Nephron (organoid): ENCODE results near the gene KAZALD1.
A peak's percentile ranks its signal among the peaks of the same experiment; 100 is the strongest.

Experiments used
- H3K27ac Mint-ChIP-seq, 3 experiments: 2 replicates each; pipeline ENCODE4 v1.8.0; 2020; ENCODE audit warnings: mixed read lengths in 3 of 3, mild to moderate bottlenecking in 2 of 3, moderate library complexity in 1 of 3
- H3K27me3 Mint-ChIP-seq: 2 replicates; pipeline ENCODE4 v1.8.0; 2021; ENCODE audit warnings: low read depth, mild to moderate bottlenecking, moderate library complexity, mixed read lengths
- H3K36me3 Mint-ChIP-seq: 2 replicates; pipeline ENCODE4 v1.8.0; 2020; ENCODE audit warnings: low read depth, mixed read lengths
- H3K4me1 Mint-ChIP-seq: 2 replicates; pipeline ENCODE4 v1.8.0; 2020; ENCODE audit warnings: mixed read lengths
- H3K4me3 Mint-ChIP-seq, 3 experiments: 2 replicates each; pipeline ENCODE4 v1.8.0; 2020; ENCODE audit warnings: mild to moderate bottlenecking in 3 of 3, mixed read lengths in 3 of 3, moderate library complexity in 2 of 3
- H3K9me3 Mint-ChIP-seq: 2 replicates; pipeline ENCODE4 v1.8.0; 2020; ENCODE audit warnings: mixed read lengths
- TF ChIP-seq, protein P1 (sequence below), 3 experiments: fragments of 200-600 bp; sonication (generic); IDR thresholded peaks; one replicate each; pipeline ENCODE4 v1.5.0; 2021; ENCODE audit warnings: antibody characterized with exemption in 3 of 3; ENCODE audit not compliant: unreplicated experiment in 3 of 3

KAZALD1 gene

DNA sequence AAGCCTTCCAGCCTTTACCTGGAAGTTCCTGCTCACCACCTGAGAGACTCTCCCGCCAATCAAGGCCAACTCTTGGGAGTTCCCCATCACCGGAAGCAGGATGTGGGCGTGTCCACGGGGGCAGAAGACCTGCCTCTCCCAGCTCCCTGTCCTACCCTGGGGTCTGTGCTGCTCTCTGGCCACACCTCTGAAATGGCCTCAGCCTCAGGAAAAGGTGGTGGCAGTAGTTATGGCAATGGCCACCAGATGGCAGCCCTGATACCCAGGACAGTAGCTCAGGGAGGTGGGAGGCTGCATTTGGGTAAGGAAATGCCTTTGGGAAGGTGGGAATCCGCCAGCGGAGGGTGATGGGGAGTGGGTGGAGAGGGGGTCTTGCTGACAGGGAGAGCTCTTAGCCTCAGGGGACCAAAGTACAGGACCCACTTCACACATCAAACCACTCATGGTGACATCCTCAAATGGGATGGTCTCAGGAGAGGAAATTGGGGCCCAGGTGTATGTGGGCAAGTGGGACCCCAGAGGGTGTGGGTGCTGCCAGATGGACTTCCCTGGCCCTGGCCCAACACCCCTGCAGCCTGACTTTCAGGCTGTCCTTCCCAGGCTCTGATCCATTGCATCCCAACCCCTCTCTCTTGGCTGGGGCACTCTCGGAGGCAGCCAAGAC is 33.9 kb downstream of the KAZALD1 start:
- TF ChIP-seq, protein P1, sequence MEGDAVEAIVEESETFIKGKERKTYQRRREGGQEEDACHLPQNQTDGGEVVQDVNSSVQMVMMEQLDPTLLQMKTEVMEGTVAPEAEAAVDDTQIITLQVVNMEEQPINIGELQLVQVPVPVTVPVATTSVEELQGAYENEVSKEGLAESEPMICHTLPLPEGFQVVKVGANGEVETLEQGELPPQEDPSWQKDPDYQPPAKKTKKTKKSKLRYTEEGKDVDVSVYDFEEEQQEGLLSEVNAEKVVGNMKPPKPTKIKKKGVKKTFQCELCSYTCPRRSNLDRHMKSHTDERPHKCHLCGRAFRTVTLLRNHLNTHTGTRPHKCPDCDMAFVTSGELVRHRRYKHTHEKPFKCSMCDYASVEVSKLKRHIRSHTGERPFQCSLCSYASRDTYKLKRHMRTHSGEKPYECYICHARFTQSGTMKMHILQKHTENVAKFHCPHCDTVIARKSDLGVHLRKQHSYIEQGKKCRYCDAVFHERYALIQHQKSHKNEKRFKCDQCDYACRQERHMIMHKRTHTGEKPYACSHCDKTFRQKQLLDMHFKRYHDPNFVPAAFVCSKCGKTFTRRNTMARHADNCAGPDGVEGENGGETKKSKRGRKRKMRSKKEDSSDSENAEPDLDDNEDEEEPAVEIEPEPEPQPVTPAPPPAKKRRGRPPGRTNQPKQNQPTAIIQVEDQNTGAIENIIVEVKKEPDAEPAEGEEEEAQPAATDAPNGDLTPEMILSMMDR (IDR thresholded peaks at IDR 0.05; ENCODE audit: unreplicated experiment in 3 of 3) = peak; percentile 70 to 79 (median 76)
- Mint-ChIP-seq H3K27ac (no peak overlapping the region), H3K36me3 (no peaks in the 10 kb centered on the region), H3K27me3 (peaks cover 71% of the 10 kb centered on the region), H3K9me3 (peaks cover 6% of the 10 kb centered on the region), H3K4me3 (no peak overlapping the region), H3K4me1 (peaks cover 35% of the 10 kb centered on the region)

- H3K4me1 Mint-ChIP-seq = peaks cover 35% of the 10 kb centered on the region
- no peaks in the 10 kb centered on the region for H3K36me3 Mint-ChIP-seq
- peaks cover 67% of the 10 kb centered on the region for H3K27me3 Mint-ChIP-seq
- no peak overlapping the region for H3K4me3 Mint-ChIP-seq
- H3K9me3 Mint-ChIP-seq = peaks cover 6% of the 10 kb centered on the region
- TF ChIP-seq, protein P1 (IDR thresholded peaks at IDR 0.05; ENCODE audit: unreplicated experiment in 3 of 3) = no peak
- H3K27ac Mint-ChIP-seq = no peak overlapping the region
Observed at GRCh38 chr10:101096378-101096777, 34.6 kb downstream of the KAZALD1 start.

DNA sequence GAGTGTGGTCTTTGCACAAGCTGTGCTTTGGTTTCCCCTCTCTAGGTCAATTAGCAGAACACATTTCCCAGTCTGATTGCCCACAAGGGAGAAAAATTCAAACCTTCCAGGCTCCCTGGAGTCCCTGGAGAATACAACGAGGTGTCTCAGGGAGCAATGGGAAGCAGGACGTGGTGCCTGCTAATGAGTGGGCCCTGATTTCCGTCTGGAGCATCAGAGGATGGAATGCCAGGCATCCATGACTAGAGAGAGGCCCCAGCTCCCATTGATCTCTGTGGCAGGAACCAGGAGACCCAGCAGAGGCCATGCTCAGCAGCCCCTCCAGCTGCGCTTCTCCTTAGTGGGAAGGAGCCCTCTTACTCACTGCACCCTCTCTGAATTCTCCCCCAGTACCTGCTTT is 36.1 kb downstream of the KAZALD1 start:
- H3K9me3 Mint-ChIP-seq = peaks cover 6% of the 10 kb centered on the region
- peaks cover 22% of the 10 kb centered on the region for H3K4me1 Mint-ChIP-seq
- TF ChIP-seq, protein P1 (IDR thresholded peaks at IDR 0.05; ENCODE audit: unreplicated experiment in 3 of 3) = no peak
- H3K36me3 Mint-ChIP-seq = no peaks in the 10 kb centered on the region
- no peak overlapping the region for H3K27ac Mint-ChIP-seq
- H3K27me3 Mint-ChIP-seq = peaks cover 68% of the 10 kb centered on the region
- H3K4me3 Mint-ChIP-seq = no peak overlapping the region

DNA sequence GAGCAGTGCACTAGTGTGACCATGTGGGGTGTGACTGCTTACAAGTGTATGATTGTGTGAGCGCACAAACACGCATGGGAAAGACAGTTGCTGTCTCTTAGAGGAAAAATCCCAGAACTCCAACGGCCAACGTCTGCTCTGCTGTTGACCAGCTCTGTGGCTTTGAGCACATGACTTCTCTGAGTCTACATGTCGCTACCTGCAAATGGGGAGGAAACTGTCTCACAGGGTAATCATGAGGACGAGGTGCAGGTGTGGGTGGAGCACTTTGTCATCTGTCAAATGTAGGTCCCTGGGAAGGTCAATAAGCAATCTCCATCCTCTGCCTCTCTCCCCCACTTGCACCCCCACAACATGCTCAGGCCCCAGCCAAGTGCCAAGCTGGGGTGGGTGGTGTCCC is 38.1 kb downstream of the KAZALD1 start:
- TF ChIP-seq, protein P1 (IDR thresholded peaks at IDR 0.05; ENCODE audit: unreplicated experiment in 3 of 3) = no peak
- H3K9me3 Mint-ChIP-seq = peaks cover 6% of the 10 kb centered on the region
- H3K4me1 Mint-ChIP-seq = peaks cover 8% of the 10 kb centered on the region
- H3K4me3 Mint-ChIP-seq = no peak overlapping the region
- H3K27ac Mint-ChIP-seq = no peak overlapping the region
- peaks cover 81% of the 10 kb centered on the region for H3K27me3 Mint-ChIP-seq
- no peaks in the 10 kb centered on the region for H3K36me3 Mint-ChIP-seq

GRCh38 chr10:101101372-101101881 is 39.6 kb downstream of the KAZALD1 start:
- no peaks in the 10 kb centered on the region for H3K36me3 Mint-ChIP-seq
- TF ChIP-seq, protein P1 (IDR thresholded peaks at IDR 0.05; ENCODE audit: unreplicated experiment in 3 of 3) = no peak
- no peak overlapping the region for H3K27ac Mint-ChIP-seq
- no peak overlapping the region for H3K4me3 Mint-ChIP-seq
- H3K9me3 Mint-ChIP-seq = peaks cover 6% of the 10 kb centered on the region
- no peaks in the 10 kb centered on the region for H3K4me1 Mint-ChIP-seq
- peaks cover 73% of the 10 kb centered on the region for H3K27me3 Mint-ChIP-seq

GRCh38 chr10:101103430-101103829 is 41.6 kb downstream of the KAZALD1 start:
- H3K4me3 Mint-ChIP-seq = no peak overlapping the region
- no peaks in the 10 kb centered on the region for H3K4me1 Mint-ChIP-seq
- TF ChIP-seq, protein P1 (IDR thresholded peaks at IDR 0.05; ENCODE audit: unreplicated experiment in 3 of 3) = no peak
- peaks cover 65% of the 10 kb centered on the region for H3K27me3 Mint-ChIP-seq
- no peak overlapping the region for H3K27ac Mint-ChIP-seq
- H3K36me3 Mint-ChIP-seq = no peaks in the 10 kb centered on the region
- H3K9me3 Mint-ChIP-seq = peaks cover 6% of the 10 kb centered on the region
